Activated CD8-positive, alpha-beta T cell treated with anti-CD3 and anti-CD28 coated beads for 36 hours (primary cell): ENCODE measurements around the gene ATE1. TPM values are rescaled to one million over a fixed set of nuclear protein-coding genes. Genes with fewer than 3 reads are reported as not detected.
"Not testable (repeated sequence)": the region's sequence is repeated elsewhere in the genome, so short reads cannot be mapped to it uniquely, and the experiment has no call there.

Experiments used
- ATAC-seq: fragments of 200-7000 bp; cut with Tn5 transposase; one replicate; pipeline ENCODE4 v1.10.0; 2021; ENCODE audit warnings: mild to moderate bottlenecking, moderate library complexity
- CTCF ChIA-PET: fragments of 350-600 bp; sonication (Branson Sonifier 250); formaldehyde crosslinking; loops from one replicate; lab custom pipeline; 2021; ENCODE audit warnings: antibody characterized with exemption; lab: Charles Lee
- POLR2A ChIA-PET: fragments of 350-600 bp; sonication (Branson Sonifier 250); formaldehyde crosslinking; loops from one replicate; lab custom pipeline; 2021; ENCODE audit warnings: antibody characterized with exemption; lab: Charles Lee
- DNase-seq: peaks from one replicate; pipeline ENCODE4 v3.0.0-alpha.2; 2020
- H3K27ac Mint-ChIP-seq: one replicate; pipeline ENCODE4 v1.8.0; 2021; ENCODE audit warnings: mild to moderate bottlenecking, mixed read lengths
- H3K27me3 Mint-ChIP-seq: one replicate; pipeline ENCODE4 v1.8.0; 2021; ENCODE audit warnings: mixed read lengths
- H3K36me3 Mint-ChIP-seq: one replicate; pipeline ENCODE4 v1.8.0; 2021; ENCODE audit warnings: low read depth, mixed read lengths
- H3K4me1 Mint-ChIP-seq: one replicate; pipeline ENCODE4 v1.8.0; 2021; ENCODE audit warnings: low read depth, mixed read lengths
- H3K4me3 Mint-ChIP-seq: one replicate; pipeline ENCODE4 v1.8.0; 2021; ENCODE audit warnings: mild to moderate bottlenecking, moderate library complexity, mixed read lengths
- H3K9me3 Mint-ChIP-seq: one replicate; pipeline ENCODE4 v1.8.0; 2021; ENCODE audit warnings: mixed read lengths
- intact Hi-C: fragments of 100-400 bp; cut with micrococcal nuclease; formaldehyde crosslinking; loops from one replicate; pipeline ENCODE4 v1.10.0; 2022
- total RNA-seq, 2 experiments: library from RNA; stranded (reverse); gene quantifications; one replicate each; pipeline ENCODE4 v1.2.3, GENCODE V29; 2021
- TF ChIP-seq, protein P1 (sequence below): fragments of 200-600 bp; IDR thresholded peaks from one replicate; pipeline ENCODE4 v1.8.0; 2022; ENCODE audit warnings: antibody characterized with exemption, mild to moderate bottlenecking

The ATE1 gene
- total RNA-seq, 2 experiments from 2014 or later: 18.0 to 19.2 TPM

DNA sequence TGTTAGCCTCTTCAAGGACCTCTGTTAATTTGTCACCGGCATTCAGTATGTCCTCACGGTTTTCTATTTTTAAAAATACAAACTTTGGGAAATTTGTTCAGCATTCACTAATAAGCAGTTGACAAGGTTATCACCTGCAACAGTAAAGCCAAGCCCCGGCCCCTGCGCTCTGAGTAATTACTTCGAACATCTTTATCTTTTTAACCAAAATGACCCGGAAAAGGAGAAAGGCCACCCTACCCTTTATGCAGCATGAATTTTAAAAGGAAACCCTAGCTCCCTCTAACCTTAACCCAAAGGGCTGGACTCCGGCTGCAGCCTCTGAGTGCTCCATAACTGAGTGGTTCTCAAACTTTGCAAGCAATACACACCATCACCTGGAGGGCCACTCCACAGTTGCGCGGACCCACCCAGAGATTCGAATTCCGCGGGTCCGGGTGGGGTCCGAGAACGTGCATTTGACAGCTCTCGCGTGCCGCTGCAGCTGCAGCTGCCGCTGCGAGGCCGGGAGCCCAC lies 46.2 kb upstream of the ATE1 start:
- no peak for ATAC-seq
- no peak for DNase-seq
- Mint-ChIP-seq H3K4me1 (peaks cover 23% of the 10 kb centered on the region), H3K36me3 (peaks cover 25% of the 10 kb centered on the region), H3K9me3 (peaks cover 18% of the 10 kb centered on the region), H3K27ac (peak overlapping the region; percentile 49), H3K4me3 (peak overlapping the region; percentile 86), H3K27me3 (no peaks in the 10 kb centered on the region)
- ChIA-PET CTCF (interaction anchor here (1.1 to 1.8 kb wide), 3 partner anchors 10 to 74 kb away, joined by 3 to 7 read pairs (median 4); partner anchors contain the start of gene ATE1), POLR2A (interaction anchor here (1.1 kb wide), 1 partner anchor 46 kb away, joined by 3 read pairs; the partner anchor contains the start of gene ATE1)
- intact Hi-C loops: no loop called here
- TF ChIP-seq, protein P1, sequence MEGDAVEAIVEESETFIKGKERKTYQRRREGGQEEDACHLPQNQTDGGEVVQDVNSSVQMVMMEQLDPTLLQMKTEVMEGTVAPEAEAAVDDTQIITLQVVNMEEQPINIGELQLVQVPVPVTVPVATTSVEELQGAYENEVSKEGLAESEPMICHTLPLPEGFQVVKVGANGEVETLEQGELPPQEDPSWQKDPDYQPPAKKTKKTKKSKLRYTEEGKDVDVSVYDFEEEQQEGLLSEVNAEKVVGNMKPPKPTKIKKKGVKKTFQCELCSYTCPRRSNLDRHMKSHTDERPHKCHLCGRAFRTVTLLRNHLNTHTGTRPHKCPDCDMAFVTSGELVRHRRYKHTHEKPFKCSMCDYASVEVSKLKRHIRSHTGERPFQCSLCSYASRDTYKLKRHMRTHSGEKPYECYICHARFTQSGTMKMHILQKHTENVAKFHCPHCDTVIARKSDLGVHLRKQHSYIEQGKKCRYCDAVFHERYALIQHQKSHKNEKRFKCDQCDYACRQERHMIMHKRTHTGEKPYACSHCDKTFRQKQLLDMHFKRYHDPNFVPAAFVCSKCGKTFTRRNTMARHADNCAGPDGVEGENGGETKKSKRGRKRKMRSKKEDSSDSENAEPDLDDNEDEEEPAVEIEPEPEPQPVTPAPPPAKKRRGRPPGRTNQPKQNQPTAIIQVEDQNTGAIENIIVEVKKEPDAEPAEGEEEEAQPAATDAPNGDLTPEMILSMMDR: no peak

DNA sequence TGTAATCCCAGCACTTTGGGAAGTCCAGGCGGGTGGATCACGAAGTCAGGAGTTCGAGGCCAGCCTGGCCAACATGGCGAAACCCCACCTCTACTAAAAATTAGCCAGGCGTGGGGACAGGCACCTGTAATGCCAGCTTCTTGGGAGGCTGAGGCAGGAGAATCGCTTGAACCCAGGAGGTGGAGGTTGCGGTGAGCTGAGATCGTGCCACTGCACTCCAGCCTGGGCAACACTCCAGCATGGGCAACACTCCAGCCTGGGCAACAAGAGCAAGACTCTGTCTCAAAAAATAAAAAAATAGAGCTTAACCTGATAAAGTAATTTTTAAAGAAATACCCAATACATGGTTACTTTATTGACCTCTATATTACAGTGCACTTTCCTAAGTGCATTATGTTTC lies 41.3 kb upstream of the ATE1 start:
- Mint-ChIP-seq H3K36me3 (peaks cover 40% of the 10 kb centered on the region), H3K4me1 (peaks cover 22% of the 10 kb centered on the region)
- CTCF ChIA-PET, H3K4me3 Mint-ChIP-seq, intact Hi-C loops, H3K27me3 Mint-ChIP-seq, H3K27ac Mint-ChIP-seq, H3K9me3 Mint-ChIP-seq, DNase-seq, ATAC-seq: not testable (repeated sequence)
- POLR2A ChIA-PET: interaction anchor here (0.6 kb wide), 1 partner anchor 233 kb away, joined by 3 read pairs; no protein-coding TSS in a partner anchor

DNA sequence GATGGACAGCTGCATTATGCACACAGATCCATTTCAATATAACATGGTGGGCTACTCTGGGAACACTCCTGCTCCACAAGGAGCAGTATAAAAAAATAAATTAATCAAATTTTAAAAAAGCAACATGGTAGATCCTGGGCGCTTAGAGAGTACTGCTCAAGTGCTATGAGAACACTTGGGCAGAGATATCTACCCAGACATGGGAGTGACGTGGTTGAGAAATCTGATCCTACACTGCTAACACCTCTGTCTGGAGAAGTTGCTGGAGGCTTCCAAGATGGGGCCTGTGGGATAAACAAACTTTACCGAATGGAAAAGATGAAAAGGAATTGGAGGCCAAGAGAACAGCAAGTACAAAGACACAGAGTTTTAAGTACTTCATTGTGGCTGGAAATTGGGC lies 38.2 kb upstream of the ATE1 start:
- POLR2A ChIA-PET: no interaction called here
- Mint-ChIP-seq H3K4me1 (peaks cover 3% of the 10 kb centered on the region), H3K9me3 (no peaks in the 10 kb centered on the region), H3K4me3 (no peak overlapping the region), H3K27me3 (no peaks in the 10 kb centered on the region), H3K27ac (no peak overlapping the region), H3K36me3 (peaks cover 35% of the 10 kb centered on the region)
- TF ChIP-seq, protein P1: no peak
- CTCF ChIA-PET: no interaction called here
- ATAC-seq (no peak), DNase-seq (no peak)
- intact Hi-C loops: no loop called here

DNA sequence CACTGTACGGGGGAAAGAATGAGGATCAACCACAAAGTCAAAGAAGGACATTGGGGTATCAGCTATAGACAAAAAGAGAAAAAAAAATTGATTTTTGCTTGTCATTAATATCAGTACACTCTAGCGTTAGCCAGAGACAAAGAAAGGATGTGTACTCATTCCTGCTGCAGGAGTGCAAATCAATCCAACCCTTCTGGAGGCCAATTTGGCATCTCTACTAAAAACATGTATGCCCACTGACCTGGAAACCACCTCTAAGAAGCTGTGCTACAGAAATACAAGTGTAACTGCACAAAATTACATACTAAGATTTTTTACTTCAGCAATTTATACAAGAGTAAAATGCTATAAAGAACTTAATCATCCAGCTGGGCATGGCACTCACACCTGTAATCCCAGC lies 33.6 kb upstream of the ATE1 start:
- Mint-ChIP-seq H3K4me1 (peaks cover 12% of the 10 kb centered on the region), H3K27ac (no peak overlapping the region), H3K4me3 (no peak overlapping the region), H3K36me3 (peaks cover 43% of the 10 kb centered on the region), H3K9me3 (no peaks in the 10 kb centered on the region), H3K27me3 (no peaks in the 10 kb centered on the region)
- intact Hi-C loops: no loop called here
- ATAC-seq: no peak
- ChIA-PET POLR2A (no interaction called here), CTCF (interaction anchor here (1.4 kb wide), 1 partner anchor 60 kb away, joined by 4 read pairs; no protein-coding TSS in a partner anchor)
- TF ChIP-seq, protein P1: no peak
- DNase-seq: no peak

DNA sequence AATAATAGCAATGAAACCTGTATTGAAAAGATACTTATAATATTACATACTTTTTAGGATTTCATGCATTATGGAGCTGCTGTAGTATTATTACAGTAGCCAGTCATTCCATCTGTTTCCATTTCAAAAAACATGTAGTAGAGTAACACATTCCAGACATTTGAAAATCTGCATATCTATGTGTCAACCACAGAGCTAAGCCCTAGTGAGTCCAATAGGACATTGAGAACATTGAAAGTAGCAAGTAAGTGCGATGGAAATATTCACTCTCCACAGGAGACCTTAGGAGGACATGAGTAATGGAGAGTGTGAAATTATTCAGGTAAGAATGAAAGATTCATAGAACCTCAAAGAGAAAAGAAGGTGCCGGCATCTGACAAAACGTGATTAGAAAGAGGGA lies 31.8 kb upstream of the ATE1 start:
- H3K9me3 Mint-ChIP-seq: no peaks in the 10 kb centered on the region
- H3K4me1 Mint-ChIP-seq: peaks cover 12% of the 10 kb centered on the region
- no peak for ATAC-seq
- no peak for DNase-seq
- no peak overlapping the region for H3K27ac Mint-ChIP-seq
- ChIA-PET POLR2A (no interaction called here), CTCF (interaction anchor here (1.2 kb wide), 1 partner anchor 16 kb away, joined by 3 read pairs; the partner anchor contains the start of gene NSMCE4A)
- H3K27me3 Mint-ChIP-seq: no peaks in the 10 kb centered on the region
- peaks cover 45% of the 10 kb centered on the region for H3K36me3 Mint-ChIP-seq
- intact Hi-C loops: no loop called here
- H3K4me3 Mint-ChIP-seq: no peak overlapping the region
- TF ChIP-seq, protein P1: no peak
